PFSK-1 (cell line): Measurements from ENCODE around the gene LRRTM2.

Source experiments
- FOXP2 ChIP-seq: optimal IDR thresholded peaks from 2 replicates; pipeline ENCODE3; 2011; ENCODE audit warnings: borderline replicate concordance, control low read depth, inconsistent platforms; ENCODE audit not compliant: insufficient read depth; ENCODE audit errors: extremely low read length, extremely low read depth
- POLR2AphosphoS5 ChIP-seq: IDR thresholded peaks from 2 replicates; pipeline ENCODE4 v1.6.1; 2012; ENCODE audit warnings: low read depth, mild to moderate bottlenecking, control low read depth, low read length, moderate library complexity
- REST ChIP-seq, 2 experiments: IDR thresholded peaks; 2 replicates each; pipeline versions ENCODE4 v1.6.1 to v1.8.0; 2011 to 2012; ENCODE audit warnings: low read depth in 2 of 2, low read length in 2 of 2, control low read depth in 1 of 2, inconsistent platforms in 1 of 2, mild to moderate bottlenecking in 1 of 2, moderate library complexity in 1 of 2; ENCODE audit not compliant: insufficient read depth in 1 of 2
- SIN3A ChIP-seq: IDR thresholded peaks from 2 replicates; pipeline ENCODE4 v1.6.1; 2012; ENCODE audit warnings: mild to moderate bottlenecking, low read length, moderate library complexity, borderline replicate concordance; ENCODE audit not compliant: insufficient read depth
- TAF1 ChIP-seq: IDR thresholded peaks from 2 replicates; pipeline ENCODE4 v1.6.1; 2012; ENCODE audit warnings: low read length, control low read depth, borderline replicate concordance; ENCODE audit not compliant: insufficient read depth

The LRRTM2 gene

GRCh38 chr5:138837160-138837559 lies 38.0 kb downstream of the LRRTM2 start:
- TF ChIP-seq FOXP2: no peak
- no peak for TF ChIP-seq REST (IDR thresholded peaks at IDR 0.05; ENCODE audit: insufficient read depth in 1 of 2, low read depth in 2 of 2, low read length in 2 of 2)
- TF ChIP-seq TAF1: no peak
- TF ChIP-seq POLR2AphosphoS5: no peak
- TF ChIP-seq SIN3A: no peak

GRCh38 chr5:138833726-138834480 lies 41.2 kb downstream of the LRRTM2 start:
- TF ChIP-seq TAF1 (no peak), POLR2AphosphoS5 (no peak)

- no peak for TF ChIP-seq POLR2AphosphoS5
- TF ChIP-seq SIN3A: no peak
- no peak for TF ChIP-seq FOXP2
- TF ChIP-seq TAF1: no peak
- no peak for TF ChIP-seq REST (IDR thresholded peaks at IDR 0.05; ENCODE audit: insufficient read depth in 1 of 2, low read depth in 2 of 2, low read length in 2 of 2)
Observed at GRCh38 chr5:138833080-138833479, 42.1 kb downstream of the LRRTM2 start.

- TF ChIP-seq REST (IDR thresholded peaks at IDR 0.05; ENCODE audit: insufficient read depth in 1 of 2, low read depth in 2 of 2, low read length in 2 of 2): no peak
Observed at GRCh38 chr5:138832218-138832617, 42.9 kb downstream of the LRRTM2 start.

- no peak for TF ChIP-seq TAF1
- no peak for TF ChIP-seq POLR2AphosphoS5
- TF ChIP-seq REST (IDR thresholded peaks at IDR 0.05; ENCODE audit: insufficient read depth in 1 of 2, low read depth in 2 of 2, low read length in 2 of 2): no peak
- no peak for TF ChIP-seq SIN3A
Observed at GRCh38 chr5:138831703-138832102, 43.4 kb downstream of the LRRTM2 start.
